ENCODE results near the gene DNAH2.

Gene DNAH2

DNA sequence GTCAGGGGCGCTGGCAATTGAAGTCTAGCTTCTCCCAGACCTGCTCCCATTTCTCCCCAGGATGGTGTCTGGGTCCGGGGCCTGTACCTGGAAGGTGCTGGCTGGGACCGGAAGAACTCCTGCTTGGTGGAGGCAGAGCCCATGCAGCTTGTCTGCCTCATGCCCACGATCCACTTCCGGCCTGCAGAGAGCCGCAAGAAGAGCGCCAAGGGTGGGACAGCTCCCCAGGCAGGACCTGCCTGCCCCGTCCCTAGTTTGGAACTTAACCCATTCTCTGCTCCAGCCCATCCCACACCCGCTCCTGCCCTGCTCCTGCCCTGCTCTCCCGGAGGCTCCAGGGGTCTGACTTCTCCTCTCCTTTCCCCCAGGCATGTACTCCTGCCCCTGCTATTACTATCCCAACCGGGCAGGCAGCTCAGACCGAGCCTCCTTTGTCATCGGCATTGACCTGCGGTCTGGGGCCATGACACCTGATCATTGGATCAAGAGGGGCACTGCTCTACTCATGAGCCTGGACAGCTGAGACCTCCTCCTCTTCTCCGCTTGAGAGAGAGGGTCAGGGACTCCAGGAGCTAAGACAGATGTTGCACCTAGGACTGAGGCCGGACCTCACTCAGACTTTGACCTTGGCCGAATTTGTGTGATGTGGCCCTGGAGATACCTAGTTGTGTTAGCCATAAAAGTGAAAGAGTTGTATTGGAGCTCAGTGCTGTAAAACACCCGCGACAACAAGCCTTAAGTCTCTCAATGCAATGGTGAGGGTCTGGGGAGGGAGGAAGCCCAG is 115.7 kb downstream of the DNAH2 start:
- DNase-seq (ENCODE audit: low read depth): no peak
- H3K4me3 ChIP-seq (ENCODE audit: low read depth, low read length): peak overlapping the region; percentile 78

DNA sequence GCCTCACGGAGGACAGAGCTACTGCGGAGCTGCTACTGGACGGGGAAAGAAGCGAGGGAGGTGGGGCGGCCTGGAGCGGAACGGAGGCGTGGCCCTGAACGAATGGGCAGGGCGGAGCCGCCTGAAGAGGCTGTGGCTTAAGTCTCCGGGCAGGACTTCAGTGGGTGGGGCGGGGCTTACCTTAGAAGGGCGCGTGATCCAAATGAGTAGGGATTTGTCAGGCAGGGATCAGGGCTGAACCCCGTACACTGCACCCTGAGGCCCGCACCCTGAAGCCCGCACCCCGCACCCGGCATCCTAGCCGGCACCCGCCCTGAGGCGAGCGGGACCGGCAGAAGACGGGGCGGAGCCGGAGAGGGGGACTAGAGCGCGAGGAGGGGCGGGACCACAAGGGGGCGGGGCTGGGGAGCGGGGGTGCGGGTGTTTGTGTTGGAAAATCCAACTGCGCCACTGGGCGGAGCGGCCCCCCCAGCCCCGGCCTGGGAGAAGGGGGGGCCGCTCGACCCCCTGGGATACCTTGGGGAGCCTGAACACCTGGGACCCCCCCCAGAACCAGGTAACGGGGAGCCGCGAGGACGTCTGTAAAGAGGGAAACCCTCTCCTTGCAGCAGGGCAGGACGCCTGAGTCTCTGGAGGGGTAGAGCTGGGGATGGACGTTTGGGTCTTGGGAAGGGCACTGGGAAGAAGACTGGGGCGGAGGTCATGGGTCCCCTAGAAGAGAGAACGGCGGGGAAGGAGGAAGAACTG is 116.4 kb downstream of the DNAH2 start, which contains the start of gene KDM6B:
Gene KDM6B, plus strand, starts transcription at position 423 of the 747 bp plus-strand sequence. CDS start 11,338 bp downstream, outside the sequence.
- H3K4me3 ChIP-seq (ENCODE audit: low read depth, low read length): peak within 1 kb of the TSS; percentile 78
- no peak for DNase-seq (ENCODE audit: low read depth)

- no peak for DNase-seq (ENCODE audit: low read depth)
- H3K4me3 ChIP-seq (ENCODE audit: low read depth, low read length): peak overlapping the region; percentile 78
These were observed 117.0 kb downstream of the DNAH2 start for GRCh38 chr17:7834542-7834956.

GRCh38 chr17:7834957-7835813 is 117.6 kb downstream of the DNAH2 start:
- peak overlapping the region; percentile 78 for H3K4me3 ChIP-seq (ENCODE audit: low read depth, low read length)
- peak; percentile 97 for DNase-seq (ENCODE audit: low read depth)

GRCh38 chr17:7835814-7836595 is 118.5 kb downstream of the DNAH2 start:
- H3K4me3 ChIP-seq (ENCODE audit: low read depth, low read length): peak overlapping the region; percentile 78
- no peak for DNase-seq (ENCODE audit: low read depth)

GRCh38 chr17:7836596-7837407 is 119.3 kb downstream of the DNAH2 start:
- H3K4me3 ChIP-seq (ENCODE audit: low read depth, low read length): peak overlapping the region; percentile 78

DNA sequence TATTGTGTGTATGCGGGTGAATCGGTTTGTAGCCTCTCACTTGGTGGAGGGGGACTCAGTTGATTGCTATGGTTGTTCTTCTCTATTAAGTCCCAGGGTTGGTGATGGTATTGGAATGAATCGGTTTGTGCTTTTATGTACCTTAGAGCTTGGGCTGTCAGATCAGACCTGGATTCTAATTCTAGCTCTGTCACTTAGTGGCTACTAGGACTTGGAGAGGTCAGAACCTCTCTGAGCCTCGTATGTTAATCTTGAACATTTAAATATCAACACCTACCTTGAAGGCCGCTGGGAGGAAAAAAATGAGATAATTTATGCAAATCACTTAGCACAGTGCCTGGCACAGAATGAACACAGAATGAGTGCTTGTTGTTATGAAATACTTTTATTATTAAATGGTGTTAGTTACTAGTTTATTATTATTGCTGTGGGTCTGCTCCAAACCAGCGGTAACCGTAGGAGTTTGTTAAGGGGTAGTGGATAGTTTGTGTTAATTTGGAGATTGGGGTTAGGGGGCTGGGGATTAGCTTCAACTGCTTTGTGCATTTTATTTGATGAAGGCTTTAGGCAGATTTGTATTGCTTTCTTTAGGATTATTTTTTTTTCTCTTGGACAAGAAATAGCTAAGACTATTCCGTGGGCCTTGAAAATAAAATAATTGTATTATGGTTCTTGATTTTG is 120.0 kb downstream of the DNAH2 start:
- peak overlapping the region; percentile 78 for H3K4me3 ChIP-seq (ENCODE audit: low read depth, low read length)
- no peak for DNase-seq (ENCODE audit: low read depth)

More at GRCh38 chr17:7836596-7837407, 119.3 kb downstream of the DNAH2 start:
- DNase-seq (ENCODE audit: low read depth): peak; percentile 84

DNA sequence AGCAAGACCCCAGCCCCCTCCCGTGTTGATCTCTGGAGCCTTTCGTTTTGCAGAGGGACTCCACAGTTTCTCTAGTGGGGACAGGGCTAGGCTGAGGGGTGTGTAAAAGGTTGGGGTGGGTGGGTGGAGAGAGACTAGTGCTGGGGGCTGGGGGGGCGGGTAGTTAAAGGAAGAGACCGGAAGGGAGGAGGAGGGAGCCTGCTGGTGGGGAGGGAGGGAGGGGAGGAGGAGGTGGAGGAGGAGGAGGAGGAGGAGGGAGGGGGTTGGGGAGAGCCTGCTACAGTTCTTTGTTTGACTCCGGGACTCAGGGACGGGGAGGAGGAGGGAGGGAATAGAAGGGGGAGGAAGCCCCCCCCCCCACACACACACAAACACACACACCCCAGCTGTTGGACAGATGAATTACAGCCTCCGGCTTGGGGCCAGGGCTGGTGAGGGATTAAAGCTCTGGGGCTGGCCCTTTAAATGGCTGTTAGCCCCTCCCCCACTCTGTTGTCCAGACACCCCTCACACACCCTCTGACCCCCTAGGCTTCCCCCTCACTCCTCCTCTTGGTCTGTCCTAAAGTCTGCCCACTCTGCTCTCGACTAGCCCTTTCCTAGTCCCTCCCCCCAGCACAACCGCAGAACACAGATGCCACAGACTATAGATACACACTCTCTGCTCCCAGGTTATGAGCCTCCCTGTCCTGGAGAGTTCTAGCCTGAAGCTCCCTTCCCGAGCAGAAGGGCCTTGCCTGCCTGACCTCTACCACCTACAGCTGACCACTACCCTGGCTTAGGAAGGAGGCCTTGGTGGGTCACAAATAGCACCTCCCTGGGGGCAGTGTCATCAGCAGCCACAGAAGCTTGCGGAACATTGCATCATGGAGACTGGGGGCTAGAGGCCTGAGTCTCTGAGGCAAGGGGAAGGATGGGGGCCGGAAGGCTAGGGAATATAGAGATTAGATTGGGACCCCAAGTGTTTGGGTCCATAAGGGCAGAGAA is 120.8 kb downstream of the DNAH2 start:
- peak overlapping the region; percentile 78 for H3K4me3 ChIP-seq (ENCODE audit: low read depth, low read length)
- DNase-seq (ENCODE audit: low read depth): no peak

DNA sequence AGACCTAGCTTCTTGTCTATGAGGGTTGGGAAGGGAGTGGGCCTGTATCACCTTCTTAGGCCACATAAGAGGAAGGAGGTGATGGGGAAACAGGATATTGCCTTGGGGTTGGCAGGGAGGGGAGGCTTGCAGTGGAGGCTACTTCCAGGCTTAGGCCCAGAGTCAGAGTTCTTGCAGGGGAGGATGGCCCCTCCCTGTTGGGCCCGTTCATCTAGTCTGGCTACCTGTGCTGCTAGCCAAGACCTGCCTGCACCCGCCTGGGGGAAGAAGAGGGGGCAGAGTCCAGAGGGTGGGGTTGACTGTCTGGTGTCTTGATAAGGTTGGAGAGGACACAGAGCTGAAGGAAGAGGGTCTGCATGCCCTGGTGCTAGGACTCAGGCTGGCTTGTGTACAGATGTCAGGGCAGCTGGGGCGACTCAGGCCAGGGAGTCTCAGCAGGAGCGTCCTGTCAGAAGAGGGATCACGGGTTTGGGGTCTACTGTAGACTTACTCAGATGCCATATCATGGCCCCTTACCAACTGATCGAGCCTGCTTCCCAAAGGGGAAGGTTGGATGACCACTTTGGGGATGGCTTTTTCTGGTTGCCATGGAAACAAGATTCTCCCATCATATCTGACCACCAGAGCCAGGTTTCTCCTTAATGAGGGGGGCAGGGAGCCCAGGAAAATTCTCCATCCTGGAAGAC is 121.8 kb downstream of the DNAH2 start:
- peak overlapping the region; percentile 78 for H3K4me3 ChIP-seq (ENCODE audit: low read depth, low read length)
- no peak for DNase-seq (ENCODE audit: low read depth)

GRCh38 chr17:7839876-7840261 is 122.3 kb downstream of the DNAH2 start:
- H3K4me3 ChIP-seq (ENCODE audit: low read depth, low read length): no peak overlapping the region
- DNase-seq (ENCODE audit: low read depth): no peak

- DNase-seq (ENCODE audit: low read depth): no peak
- H3K4me3 ChIP-seq (ENCODE audit: low read depth, low read length): no peak overlapping the region
These were observed 122.9 kb downstream of the DNAH2 start for GRCh38 chr17:7840441-7840840.

- no peak overlapping the region for H3K4me3 ChIP-seq (ENCODE audit: low read depth, low read length)
- DNase-seq (ENCODE audit: low read depth): no peak
These were observed 123.3 kb downstream of the DNAH2 start for GRCh38 chr17:7840875-7841274.

GRCh38 chr17:7841396-7841914 is 123.9 kb downstream of the DNAH2 start:
- DNase-seq (ENCODE audit: low read depth): peak; percentile 77
- peak overlapping the region; percentile 71 for H3K4me3 ChIP-seq (ENCODE audit: low read depth, low read length)

DNA sequence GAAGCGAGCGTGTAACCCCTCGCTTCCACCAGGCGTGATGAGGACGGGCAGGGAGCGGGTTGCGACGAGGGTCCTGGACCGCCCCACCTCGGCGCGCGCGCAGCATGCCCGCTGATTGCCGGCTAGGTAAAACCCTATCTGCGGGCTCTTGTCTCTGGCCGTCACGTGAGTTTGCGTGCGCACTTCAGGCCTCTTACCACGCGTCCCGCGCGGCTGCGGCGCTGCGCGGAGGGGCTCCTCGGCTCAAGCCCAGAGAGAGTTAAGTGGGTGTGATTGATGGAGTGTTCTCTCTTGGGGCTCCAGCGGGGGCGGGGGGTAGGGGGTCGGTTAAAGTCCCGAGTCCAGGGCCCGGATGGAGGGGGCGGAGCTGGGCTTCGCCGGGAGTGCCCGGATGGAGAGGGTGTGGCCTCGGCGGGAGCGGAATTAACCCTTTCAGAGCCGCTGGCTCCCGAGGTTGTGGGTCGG is 124.4 kb downstream of the DNAH2 start:
- DNase-seq (ENCODE audit: low read depth): no peak
- peak overlapping the region; percentile 71 for H3K4me3 ChIP-seq (ENCODE audit: low read depth, low read length)

DNA sequence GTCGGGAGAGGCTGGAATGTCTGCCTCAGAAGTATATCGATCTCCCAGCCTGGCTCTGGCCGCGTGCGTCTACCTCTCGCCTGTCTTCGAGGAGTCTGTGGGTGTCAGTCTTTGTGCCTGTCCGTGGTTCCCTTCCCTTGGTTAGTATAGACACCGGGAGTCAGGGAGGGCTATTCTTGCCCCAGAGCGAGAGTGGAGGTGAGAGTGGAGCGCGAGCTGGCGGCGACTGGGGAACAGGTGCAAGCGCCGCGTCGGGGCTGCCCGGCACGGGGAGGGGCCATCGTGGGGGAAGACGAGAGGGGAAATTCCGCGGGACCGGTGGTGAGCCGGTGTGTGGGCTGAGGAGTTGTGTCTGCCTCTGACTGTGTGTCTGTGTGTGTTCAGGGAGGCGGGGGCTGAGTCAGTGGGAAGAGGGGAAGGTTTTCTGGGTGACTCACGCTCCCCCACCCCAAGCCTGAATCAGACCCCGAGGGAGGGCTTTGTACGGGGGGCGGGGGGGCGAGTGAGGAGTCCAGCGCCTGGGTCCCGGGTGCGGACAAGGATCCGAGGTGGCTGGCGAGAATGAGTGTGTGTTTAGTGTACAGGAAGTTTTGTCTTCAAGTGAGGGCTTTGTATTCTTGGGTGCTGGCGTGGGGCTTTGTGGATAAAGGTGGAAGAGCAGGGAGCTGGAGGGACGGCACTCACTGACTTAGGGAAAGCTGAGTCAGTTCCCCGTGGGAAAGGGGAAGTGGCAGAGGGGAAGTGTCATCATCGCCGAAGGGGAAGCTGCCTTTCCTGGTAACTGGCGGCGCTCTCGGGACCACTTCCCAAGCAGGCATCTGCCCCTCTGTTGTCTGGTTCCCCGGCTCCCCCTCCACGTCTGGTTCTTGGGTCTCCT is 125.1 kb downstream of the DNAH2 start:
- peak; percentile 87 for DNase-seq (ENCODE audit: low read depth)

More for the DNA sequence above, 125.1 kb downstream of the DNAH2 start:
- H3K4me3 ChIP-seq (ENCODE audit: low read depth, low read length): peak overlapping the region; percentile 71

Data from skeletal muscle cell (primary cell).